Measurements from ENCODE around the gene MAP1A.

DNA sequence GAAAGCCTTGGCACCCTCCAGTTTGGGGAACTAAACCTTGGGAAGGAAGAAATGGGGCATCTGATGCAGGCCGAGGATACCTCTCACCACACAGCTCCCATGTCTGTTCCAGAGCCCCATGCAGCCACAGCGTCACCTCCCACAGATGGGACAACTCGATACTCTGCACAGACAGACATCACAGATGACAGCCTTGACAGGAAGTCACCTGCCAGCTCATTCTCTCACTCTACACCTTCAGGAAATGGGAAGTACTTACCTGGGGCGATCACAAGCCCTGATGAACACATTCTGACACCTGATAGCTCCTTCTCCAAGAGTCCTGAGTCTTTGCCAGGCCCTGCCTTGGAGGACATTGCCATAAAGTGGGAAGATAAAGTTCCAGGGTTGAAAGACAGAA, 7.7 kb downstream of the MAP1A start:
- TF ChIP-seq POLR2A (IDR thresholded peaks at IDR 0.05; ENCODE audit: low read length), result no peak
- no peak for TF ChIP-seq GATA1 (IDR thresholded peaks at IDR 0.05; ENCODE audit: low read depth, low read length)

Measured in erythroblast (primary cell).